Activated CD4-positive, alpha-beta T cell treated with anti-CD3 and anti-CD28 coated beads, Interleukin-2, amount 10 ng/mL, durations not matched to agents 7 days and 5 days (primary cell): ENCODE data around the gene CCDC40. TPM values are rescaled to one million over a fixed set of nuclear protein-coding genes. Genes with fewer than 3 reads are reported as not detected.
A peak's percentile ranks its signal among the peaks of the same experiment; 100 is the strongest.

ENCODE experiments used
- CTCF ChIA-PET: fragments of 350-600 bp; sonication (Branson Sonifier 250); formaldehyde crosslinking; loops from one replicate; lab custom pipeline; 2021; ENCODE audit warnings: antibody characterized with exemption; lab: Charles Lee
- POLR2A ChIA-PET: fragments of 350-600 bp; sonication (Branson Sonifier 250); formaldehyde crosslinking; loops from one replicate; lab custom pipeline; 2021; ENCODE audit warnings: antibody characterized with exemption; lab: Charles Lee
- DNase-seq: peaks from one replicate; pipeline ENCODE4 v3.0.0-alpha.2; 2020
- H3K27ac Mint-ChIP-seq: one replicate; pipeline ENCODE4 v1.8.0; 2021; ENCODE audit warnings: mild to moderate bottlenecking, moderate library complexity, mixed read lengths
- H3K27me3 Mint-ChIP-seq: one replicate; pipeline ENCODE4 v1.8.0; 2021; ENCODE audit warnings: mixed read lengths
- H3K36me3 Mint-ChIP-seq: one replicate; pipeline ENCODE4 v1.8.0; 2021; ENCODE audit warnings: low read depth, mixed read lengths
- H3K4me1 Mint-ChIP-seq: one replicate; pipeline ENCODE4 v1.8.0; 2021; ENCODE audit warnings: mixed read lengths
- H3K4me3 Mint-ChIP-seq: one replicate; pipeline ENCODE4 v1.8.0; 2021; ENCODE audit warnings: mild to moderate bottlenecking, moderate library complexity, mixed read lengths
- H3K9me3 Mint-ChIP-seq: one replicate; pipeline ENCODE4 v1.8.0; 2021; ENCODE audit warnings: mixed read lengths
- total RNA-seq, 2 experiments: library from RNA; stranded (reverse); gene quantifications; one replicate each; pipeline ENCODE4 v1.2.3, GENCODE V29; 2021

CCDC40 gene
- total RNA-seq, 2 experiments from 2014 or later: not detected

GRCh38 chr17:80003969-80004368 lies 32.5 kb upstream of the CCDC40 start:
- DNase-seq: no peak
- Mint-ChIP-seq H3K4me3 (no peak overlapping the region), H3K4me1 (peaks cover 7% of the 10 kb centered on the region), H3K9me3 (no peaks in the 10 kb centered on the region), H3K27me3 (no peaks in the 10 kb centered on the region), H3K27ac (no peak overlapping the region), H3K36me3 (no peaks in the 10 kb centered on the region)
- ChIA-PET CTCF (no interaction called here), POLR2A (no interaction called here)

GRCh38 chr17:80005360-80006338 lies 30.8 kb upstream of the CCDC40 start:
- H3K4me3 Mint-ChIP-seq: no peak overlapping the region
- peak; percentile 70 for DNase-seq
- no peaks in the 10 kb centered on the region for H3K27me3 Mint-ChIP-seq
- ChIA-PET POLR2A (no interaction called here), CTCF (interaction anchor here (1.2 to 1.7 kb wide), 3 partner anchors 9 to 12 kb away, joined by 3 to 9 read pairs (median 4); no protein-coding TSS in a partner anchor)
- no peaks in the 10 kb centered on the region for H3K36me3 Mint-ChIP-seq
- H3K27ac Mint-ChIP-seq: no peak overlapping the region
- H3K9me3 Mint-ChIP-seq: no peaks in the 10 kb centered on the region
- peaks cover 5% of the 10 kb centered on the region for H3K4me1 Mint-ChIP-seq

- CTCF ChIA-PET: interaction anchor here (0.7 to 1.5 kb wide), 2 partner anchors 11 to 261 kb away, joined by 3 read pairs; no protein-coding TSS in a partner anchor
- H3K4me1 Mint-ChIP-seq: peaks cover 5% of the 10 kb centered on the region
- no peak for DNase-seq
- no peak overlapping the region for H3K4me3 Mint-ChIP-seq
- POLR2A ChIA-PET: no interaction called here
- no peaks in the 10 kb centered on the region for H3K9me3 Mint-ChIP-seq
- no peak overlapping the region for H3K27ac Mint-ChIP-seq
- H3K27me3 Mint-ChIP-seq: no peaks in the 10 kb centered on the region
- H3K36me3 Mint-ChIP-seq: no peaks in the 10 kb centered on the region
Measured at GRCh38 chr17:80006339-80006720, 30.1 kb upstream of the CCDC40 start.

GRCh38 chr17:80006811-80007752 lies 29.4 kb upstream of the CCDC40 start:
- no peaks in the 10 kb centered on the region for H3K36me3 Mint-ChIP-seq
- peaks cover 5% of the 10 kb centered on the region for H3K4me1 Mint-ChIP-seq
- H3K27me3 Mint-ChIP-seq: no peaks in the 10 kb centered on the region
- H3K27ac Mint-ChIP-seq: no peak overlapping the region
- H3K9me3 Mint-ChIP-seq: no peaks in the 10 kb centered on the region
- no peak overlapping the region for H3K4me3 Mint-ChIP-seq
- POLR2A ChIA-PET: no interaction called here
- CTCF ChIA-PET: interaction anchor here (0.7 to 1.9 kb wide), 5 partner anchors 10 to 260 kb away, joined by 3 to 9 read pairs (median 4); partner anchors contain the start of gene GAA
- DNase-seq: no peak

- ChIA-PET POLR2A (no interaction called here), CTCF (interaction anchor here (0.6 to 1.9 kb wide), 19 partner anchors 8 to 865 kb away, joined by 3 to 11 read pairs (median 4); partner anchors contain the start of genes CBX8 and GAA)
- Mint-ChIP-seq H3K27me3 (no peaks in the 10 kb centered on the region), H3K9me3 (no peaks in the 10 kb centered on the region), H3K4me1 (peaks cover 5% of the 10 kb centered on the region), H3K27ac (no peak overlapping the region), H3K4me3 (no peak overlapping the region), H3K36me3 (no peaks in the 10 kb centered on the region)
- DNase-seq: no peak
Measured at GRCh38 chr17:80007939-80008338, 28.5 kb upstream of the CCDC40 start.

- ChIA-PET CTCF (interaction anchor here (0.6 to 1.9 kb wide), 23 partner anchors 9 to 865 kb away, joined by 3 to 11 read pairs (median 3); partner anchors contain the start of genes CBX8 and GAA), POLR2A (no interaction called here)
- peak; percentile 79 for DNase-seq
- Mint-ChIP-seq H3K36me3 (no peaks in the 10 kb centered on the region), H3K9me3 (no peaks in the 10 kb centered on the region), H3K4me3 (no peak overlapping the region), H3K4me1 (peaks cover 5% of the 10 kb centered on the region), H3K27ac (no peak overlapping the region), H3K27me3 (no peaks in the 10 kb centered on the region)
Measured at GRCh38 chr17:80008383-80008840, 28.0 kb upstream of the CCDC40 start.

- DNase-seq: no peak
- Mint-ChIP-seq H3K27me3 (no peaks in the 10 kb centered on the region), H3K27ac (no peak overlapping the region), H3K9me3 (no peaks in the 10 kb centered on the region), H3K4me1 (peaks cover 5% of the 10 kb centered on the region), H3K4me3 (no peak overlapping the region), H3K36me3 (no peaks in the 10 kb centered on the region)
- POLR2A ChIA-PET: no interaction called here
- CTCF ChIA-PET: interaction anchor here (0.7 to 1.9 kb wide), 21 partner anchors 8 to 277 kb away, joined by 3 to 11 read pairs (median 4); partner anchors contain the start of genes CBX8 and GAA
Measured at GRCh38 chr17:80008848-80009247, 27.6 kb upstream of the CCDC40 start.

GRCh38 chr17:80009391-80010282 lies 26.8 kb upstream of the CCDC40 start:
- POLR2A ChIA-PET: no interaction called here

GRCh38 chr17:80010283-80010858 lies 26.1 kb upstream of the CCDC40 start:
- peaks cover 2% of the 10 kb centered on the region for H3K9me3 Mint-ChIP-seq
- no peaks in the 10 kb centered on the region for H3K36me3 Mint-ChIP-seq
- DNase-seq: no peak
- ChIA-PET CTCF (interaction anchor here (1.0 to 1.4 kb wide), 2 partner anchors 9 to 11 kb away, joined by 3 to 5 read pairs; no protein-coding TSS in a partner anchor), POLR2A (no interaction called here)
- peaks cover 2% of the 10 kb centered on the region for H3K27me3 Mint-ChIP-seq
- no peak overlapping the region for H3K27ac Mint-ChIP-seq
- peaks cover 5% of the 10 kb centered on the region for H3K4me1 Mint-ChIP-seq
- H3K4me3 Mint-ChIP-seq: no peak overlapping the region

More at GRCh38 chr17:80009391-80010282, 26.8 kb upstream of the CCDC40 start:
- H3K4me3 Mint-ChIP-seq: no peak overlapping the region
- CTCF ChIA-PET: interaction anchor here (1.0 to 1.8 kb wide), 6 partner anchors 7 to 60 kb away, joined by 3 to 8 read pairs (median 5); no protein-coding TSS in a partner anchor
- H3K4me1 Mint-ChIP-seq: peaks cover 5% of the 10 kb centered on the region
- H3K27me3 Mint-ChIP-seq: peaks cover 2% of the 10 kb centered on the region
- no peak for DNase-seq
- H3K36me3 Mint-ChIP-seq: no peaks in the 10 kb centered on the region
- no peak overlapping the region for H3K27ac Mint-ChIP-seq
- no peaks in the 10 kb centered on the region for H3K9me3 Mint-ChIP-seq

- Mint-ChIP-seq H3K27ac (no peak overlapping the region), H3K4me3 (no peak overlapping the region), H3K27me3 (peaks cover 2% of the 10 kb centered on the region), H3K36me3 (no peaks in the 10 kb centered on the region), H3K9me3 (peaks cover 2% of the 10 kb centered on the region), H3K4me1 (peaks cover 2% of the 10 kb centered on the region)
- POLR2A ChIA-PET: no interaction called here
- DNase-seq: no peak
- CTCF ChIA-PET: no interaction called here
Measured at GRCh38 chr17:80011989-80012555, 24.4 kb upstream of the CCDC40 start.
